Stimulated activated CD4-positive, alpha-beta T cell treated with anti-CD3 and anti-CD28 coated beads, Interleukin-4, amount 100 ng/mL, for 4 hours (primary cell): ENCODE data around the gene ACSL5.

Source experiments
- DNase-seq, 2 experiments: peaks; one replicate each; pipeline ENCODE4 v3.0.0-alpha.2; 2020

Gene ACSL5

DNA sequence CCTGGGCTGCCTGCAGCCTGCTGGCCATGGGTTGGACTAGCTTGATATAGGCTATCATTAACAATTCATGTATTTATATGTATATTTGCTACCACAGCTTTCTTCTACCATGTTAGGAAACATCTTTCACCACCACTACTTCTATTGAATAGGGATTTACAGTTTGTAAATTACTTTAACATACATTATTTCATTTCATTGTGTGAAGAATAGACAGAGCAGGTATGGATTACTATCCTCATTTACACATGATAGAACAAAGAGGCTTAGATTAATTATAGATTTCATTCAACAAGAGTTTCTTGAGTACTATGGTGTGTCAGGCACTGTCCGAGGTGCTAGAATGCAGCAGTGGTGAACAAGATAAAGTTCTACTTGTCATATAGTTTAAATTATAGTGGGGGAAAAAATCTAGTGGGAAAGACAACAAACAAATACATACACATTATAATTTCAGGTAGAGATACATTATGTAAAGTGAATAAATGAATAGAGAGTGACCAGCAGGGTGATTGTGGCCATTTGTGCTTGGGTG, 93.7 kb downstream of the ACSL5 start:
- DNase-seq, result no peak

DNA sequence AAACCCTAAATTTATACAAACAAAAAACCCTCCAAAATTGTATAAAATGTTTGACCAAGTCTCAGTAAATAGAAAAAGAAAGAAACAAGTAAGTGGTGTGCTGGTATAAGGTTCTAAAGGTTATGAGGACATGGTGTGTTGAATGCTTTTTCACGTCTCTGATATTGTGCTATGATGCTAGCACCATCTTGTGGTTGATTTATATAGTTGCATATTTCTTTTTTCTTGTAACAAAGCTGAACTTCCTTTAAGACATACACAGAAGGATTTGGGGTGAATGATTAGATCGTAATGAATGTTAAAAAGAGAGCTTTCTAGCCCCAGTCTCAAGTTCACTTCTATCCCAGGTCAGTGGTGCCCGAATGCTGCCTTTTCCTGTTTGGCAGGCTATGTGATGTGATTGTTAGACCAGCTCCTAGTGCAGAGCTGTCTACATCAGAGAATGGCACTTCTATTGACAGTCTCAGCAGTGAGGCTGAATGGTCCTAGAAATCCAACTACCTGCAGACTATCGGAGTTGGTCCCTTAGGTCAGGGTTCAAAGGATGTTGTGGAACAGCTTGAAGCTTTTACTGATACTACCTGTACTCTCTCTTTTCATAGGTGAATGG, 98.1 kb downstream of the ACSL5 start:
- DNase-seq, result no peak

DNA sequence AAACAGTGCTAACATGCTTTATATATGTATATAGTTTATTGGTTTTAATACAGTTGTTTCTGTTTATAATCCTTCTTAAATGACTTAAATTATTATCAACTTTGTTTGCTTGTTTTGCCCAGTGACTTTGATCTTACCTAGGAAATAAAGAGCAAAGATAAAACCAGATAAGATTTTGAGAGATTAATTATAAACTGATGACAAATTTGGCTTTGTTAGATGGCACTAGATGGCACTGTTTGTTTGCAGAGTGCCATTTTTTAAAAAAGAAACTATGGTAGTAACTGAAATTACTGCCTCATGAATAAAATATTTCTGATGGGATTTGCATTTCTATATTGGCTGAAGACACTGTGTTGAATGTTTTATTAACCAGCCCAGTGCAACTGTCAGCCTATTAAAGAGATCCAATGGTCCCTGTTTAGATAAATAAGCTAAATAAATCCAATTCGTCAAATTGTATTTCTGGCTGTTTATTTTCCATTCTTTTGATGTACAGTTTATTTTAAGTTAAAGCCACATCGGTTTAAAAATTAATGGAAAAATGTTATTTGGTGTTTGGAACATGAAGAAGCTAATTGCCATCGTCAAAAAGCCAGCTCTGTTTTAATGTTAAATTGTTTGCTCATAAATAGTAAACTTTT, 101.8 kb downstream of the ACSL5 start:
- no peak for DNase-seq
